GM11168 (cell line): ENCODE measurements around the gene EMC7.
"Not testable (repeated sequence)": the region's sequence is repeated elsewhere in the genome, so short reads cannot be mapped to it uniquely, and the experiment has no call there.

Experiments used
- in situ Hi-C: fragments of 300-500 bp; cut with MboI; formaldehyde crosslinking; loops from one replicate; pipeline ENCODE4 v1.12.0; 2022; ENCODE audit warnings: low sequenced_read_pairs; ENCODE audit not compliant: unreplicated experiment

The EMC7 gene

GRCh38 chr15:34102175-34102925 lies 688 bp upstream of the EMC7 start:
- in situ Hi-C loops = no loop called here

- in situ Hi-C loops = no loop called here
Measured at GRCh38 chr15:34099914-34100313, 1.7 kb downstream of the EMC7 start.

DNA sequence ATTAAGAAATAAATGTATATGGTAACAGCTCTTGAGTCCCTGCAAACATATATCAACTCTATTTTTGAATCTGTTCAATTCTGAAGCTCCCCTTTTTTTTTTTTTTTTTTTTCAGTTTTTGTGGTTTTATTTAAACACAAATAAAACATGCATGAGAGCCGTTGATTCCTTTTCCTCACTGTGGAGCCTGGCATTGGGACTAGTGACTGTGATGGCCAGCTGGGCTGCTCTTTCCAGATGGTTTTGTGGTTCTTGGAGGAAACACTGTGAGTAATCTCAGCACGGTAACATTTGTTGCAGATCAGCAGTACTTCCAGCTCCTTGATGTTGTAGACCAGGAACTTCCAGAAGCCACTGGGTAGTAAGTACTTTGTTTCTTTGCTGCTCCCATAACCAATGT lies 15.9 kb downstream of the EMC7 start:
- in situ Hi-C loops = no loop called here

GRCh38 chr15:34084086-34084485 lies 17.6 kb downstream of the EMC7 start:
- in situ Hi-C loops = no loop called here

GRCh38 chr15:34079904-34080303 lies 21.8 kb downstream of the EMC7 start:
- in situ Hi-C loops = no loop called here

- in situ Hi-C loops = no loop called here
Measured at GRCh38 chr15:34078900-34079299, 22.8 kb downstream of the EMC7 start.

GRCh38 chr15:34076785-34077184 lies 24.9 kb downstream of the EMC7 start:
- in situ Hi-C loops = no loop called here

GRCh38 chr15:34070003-34070402 lies 31.7 kb downstream of the EMC7 start:
- in situ Hi-C loops = no loop called here

DNA sequence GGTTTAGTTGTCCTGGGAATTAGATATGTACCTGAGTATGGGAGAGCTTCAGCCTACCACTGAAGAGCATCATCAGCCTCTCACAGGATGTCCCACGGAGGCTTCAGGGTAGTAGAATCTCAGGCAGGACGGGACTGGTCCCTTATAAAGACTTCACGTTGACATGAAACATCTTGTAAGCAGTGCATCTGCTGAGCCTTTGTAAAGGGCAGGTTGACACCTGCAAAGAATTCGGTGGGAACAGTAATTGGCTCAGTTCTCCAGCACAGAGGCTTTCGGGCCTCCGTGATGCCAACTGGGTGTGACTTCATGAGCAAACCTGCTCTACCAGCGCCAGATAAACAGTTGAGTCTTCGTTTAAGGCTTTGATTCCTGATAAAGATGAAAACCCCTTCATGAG lies 35.7 kb downstream of the EMC7 start:
- in situ Hi-C loops = loop anchor here (5.0 kb wide), 1 partner anchor 151 kb away; no protein-coding TSS in a partner anchor

DNA sequence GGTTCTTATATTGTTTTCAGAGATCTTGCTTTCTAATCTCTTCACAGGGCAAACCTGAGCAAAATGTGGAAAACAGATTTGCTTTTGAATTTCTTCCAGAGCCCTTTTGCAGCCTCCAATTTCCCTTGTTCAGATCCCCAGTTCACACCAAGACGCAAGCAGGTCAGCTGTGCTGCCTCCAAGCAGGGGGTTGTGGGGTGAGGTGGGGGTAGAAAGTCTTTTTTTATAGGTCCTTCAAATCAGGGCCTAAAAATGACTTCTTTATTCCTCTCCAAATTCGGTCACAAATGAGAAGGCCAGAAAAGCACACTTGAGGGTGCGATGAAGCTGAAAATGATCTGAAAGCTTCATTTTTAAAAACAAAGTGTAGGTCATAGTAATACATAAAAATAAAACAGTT lies 36.4 kb downstream of the EMC7 start:
- in situ Hi-C loops = loop anchor here (5.0 kb wide), 1 partner anchor 152 kb away; no protein-coding TSS in a partner anchor

DNA sequence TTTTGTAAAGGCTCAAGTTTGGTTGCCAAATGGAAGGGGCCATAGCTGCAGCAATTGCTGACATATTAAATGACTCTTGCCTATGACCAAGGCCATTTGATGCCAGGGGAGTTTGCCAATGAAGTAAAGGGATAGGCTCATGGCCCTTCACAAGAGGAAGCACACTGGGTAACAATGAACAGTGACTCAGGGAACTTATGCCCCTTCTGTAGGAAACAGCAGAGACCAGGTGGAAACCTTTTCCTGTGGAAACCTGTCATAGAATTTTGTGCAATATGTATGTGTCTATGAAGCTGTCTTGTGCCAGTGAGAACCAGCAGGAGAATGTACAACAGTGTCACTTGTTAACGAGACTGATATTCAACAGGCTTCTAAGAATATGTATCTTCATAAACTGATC lies 37.2 kb downstream of the EMC7 start:
- in situ Hi-C loops = no loop called here

- in situ Hi-C loops = no loop called here
Measured at GRCh38 chr15:34059946-34060345, 41.7 kb downstream of the EMC7 start.

DNA sequence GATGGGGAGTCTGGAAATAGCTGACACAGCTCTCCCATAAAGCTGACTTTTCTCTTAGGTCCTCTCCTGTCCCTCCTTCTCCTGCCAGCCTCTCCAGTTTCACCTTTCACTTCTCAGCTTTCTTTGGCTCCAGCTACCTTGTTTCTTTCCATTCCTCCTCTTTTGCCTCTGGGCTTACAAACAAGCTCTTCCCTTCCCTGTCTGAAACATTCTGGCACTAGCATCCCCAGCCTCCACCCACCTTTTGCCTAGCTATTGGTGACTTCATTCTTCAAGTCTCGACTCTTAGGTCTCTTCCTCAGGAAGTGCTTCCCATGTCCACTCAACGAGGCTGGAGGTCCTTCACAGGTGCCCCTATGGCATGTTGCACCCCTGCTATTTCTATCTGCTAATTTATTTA lies 42.2 kb downstream of the EMC7 start:
- in situ Hi-C loops = no loop called here

DNA sequence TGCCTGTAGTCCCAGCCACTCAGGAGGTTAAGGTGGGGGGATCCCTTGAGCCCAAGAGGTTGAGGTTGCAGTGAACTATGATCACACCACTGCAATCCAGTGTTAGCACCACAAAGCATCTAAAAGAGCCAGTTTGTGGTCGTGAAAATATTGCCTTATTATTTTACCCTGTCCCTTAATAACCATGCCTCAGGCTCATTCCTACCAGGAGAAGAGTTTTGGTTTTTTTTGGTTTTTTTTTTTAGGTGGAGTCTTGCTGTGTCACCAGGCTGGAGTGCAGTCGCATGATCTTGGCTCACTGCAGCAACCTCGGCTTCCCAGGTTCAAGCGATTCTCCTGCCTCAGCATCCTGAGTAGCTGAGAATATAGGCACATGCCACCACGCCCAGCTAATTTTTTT lies 44.8 kb downstream of the EMC7 start:
- in situ Hi-C loops = no loop called here

GRCh38 chr15:34055868-34056595 lies 45.6 kb downstream of the EMC7 start:
- in situ Hi-C loops = no loop called here

- in situ Hi-C loops = no loop called here
Measured at GRCh38 chr15:34054081-34054707, 47.5 kb downstream of the EMC7 start.

DNA sequence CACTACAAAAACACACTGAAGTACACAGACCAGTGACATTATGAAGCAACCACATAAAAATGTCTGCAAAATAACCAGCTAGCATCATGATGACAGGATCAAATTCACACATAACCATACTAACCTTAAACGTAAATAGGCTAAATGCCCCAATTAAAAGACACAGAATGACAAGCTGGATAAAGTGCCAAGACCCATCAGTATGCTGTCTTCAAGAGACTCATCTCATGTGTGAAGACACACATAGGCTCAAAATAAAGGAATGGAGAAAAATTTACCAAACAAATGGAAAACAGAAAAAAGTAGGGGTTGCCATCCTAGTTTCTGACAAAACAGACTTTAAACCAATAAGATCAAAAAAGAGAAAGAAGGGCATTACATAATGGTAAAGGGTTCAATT lies 51.3 kb downstream of the EMC7 start:
- in situ Hi-C loops = not testable (repeated sequence)

- in situ Hi-C loops = loop anchor here (25.0 kb wide), 1 partner anchor 488 kb away; no protein-coding TSS in a partner anchor
Measured at GRCh38 chr15:34049112-34049511, 52.5 kb downstream of the EMC7 start.

GRCh38 chr15:34047893-34048775 lies 53.5 kb downstream of the EMC7 start:
- in situ Hi-C loops = loop anchor here (25.0 kb wide), 1 partner anchor 489 kb away; no protein-coding TSS in a partner anchor
